Measurements from ENCODE around the gene PPRC1.

- no peak for TF ChIP-seq REST (IDR thresholded peaks at IDR 0.05)
- no peak for TF ChIP-seq CTCF (IDR thresholded peaks at IDR 0.05; ENCODE audit: low read depth, low read length, missing input control)
- TF ChIP-seq YY1 (IDR thresholded peaks at IDR 0.05), result no peak
These were observed 26.3 kb downstream of the PPRC1 start for GRCh38 chr10:102159051-102159597.
